Glutamatergic neuron (in vitro differentiated cells): ENCODE results near the gene UBE2L5. TPM values are rescaled to one million over a fixed set of nuclear protein-coding genes. Genes with fewer than 3 reads are reported as not detected.
"Not testable (repeated sequence)": the region's sequence is repeated elsewhere in the genome, so short reads cannot be mapped to it uniquely, and the experiment has no call there.

Experiments used
- DNase-seq: peaks from one replicate; pipeline ENCODE4 v3.0.0; 2022
- H3K27ac Mint-ChIP-seq: one replicate; pipeline ENCODE4 v1.8.0; 2020; ENCODE audit warnings: mild to moderate bottlenecking, mixed read lengths, inconsistent platforms; ENCODE audit not compliant: unreplicated experiment
- H3K27me3 Mint-ChIP-seq: one replicate; pipeline ENCODE4 v1.8.0; 2020; ENCODE audit warnings: mild to moderate bottlenecking, moderate library complexity, mixed read lengths, inconsistent platforms; ENCODE audit not compliant: unreplicated experiment
- H3K36me3 Mint-ChIP-seq: one replicate; pipeline ENCODE4 v1.8.0; 2020; ENCODE audit warnings: mild to moderate bottlenecking, mixed read lengths, inconsistent platforms; ENCODE audit not compliant: unreplicated experiment
- H3K4me1 Mint-ChIP-seq: one replicate; pipeline ENCODE4 v1.8.0; 2020; ENCODE audit warnings: mild to moderate bottlenecking, low read depth, mixed read lengths, inconsistent platforms; ENCODE audit not compliant: unreplicated experiment
- H3K4me3 Mint-ChIP-seq: one replicate; pipeline ENCODE4 v1.8.0; 2020; ENCODE audit warnings: mild to moderate bottlenecking, mixed read lengths, inconsistent platforms; ENCODE audit not compliant: unreplicated experiment
- H3K9me3 Mint-ChIP-seq: one replicate; pipeline ENCODE4 v1.8.0; 2020; ENCODE audit warnings: mild to moderate bottlenecking, moderate library complexity, mixed read lengths, inconsistent platforms; ENCODE audit not compliant: unreplicated experiment
- total RNA-seq: library from RNA; stranded (reverse); fragmentation: NEBNext Ultra II Directional; extraction: Animal tissue kit (Norgen Biotek cat#: 25700); gene quantifications from one replicate; pipeline ENCODE4 v1.2.1, GENCODE V29; 2021; ENCODE audit not compliant: unreplicated experiment
- TF ChIP-seq, protein P1 (sequence below): fragments of 200-600 bp; sonication (generic); IDR thresholded peaks from one replicate; pipeline ENCODE4 v1.5.0; 2021; ENCODE audit not compliant: partially characterized antibody, unreplicated experiment

Gene UBE2L5
- total RNA-seq, 1 donor from 2014 or later: not detected

DNA sequence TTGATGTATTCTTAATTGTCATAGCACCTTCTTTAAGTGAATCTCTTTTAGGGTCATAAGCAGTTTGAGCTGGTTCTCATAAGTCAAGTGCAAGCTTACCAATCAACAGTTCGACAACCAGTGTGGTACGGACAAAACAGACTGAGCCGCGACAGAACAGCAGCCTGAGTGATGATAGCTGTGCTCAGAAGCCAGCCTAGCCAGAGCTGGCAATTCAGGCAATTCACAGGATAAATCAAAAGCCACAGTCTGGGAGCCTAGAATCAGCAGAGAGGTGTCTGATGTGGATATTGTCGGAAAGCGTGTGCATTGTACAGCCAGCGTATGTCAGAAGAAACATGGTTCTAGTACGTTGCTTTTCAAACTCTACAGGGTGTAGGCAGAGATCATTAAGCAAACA lies 14.9 kb downstream of the UBE2L5 start:
- H3K9me3 Mint-ChIP-seq: no peaks in the 10 kb centered on the region
- no peaks in the 10 kb centered on the region for H3K27me3 Mint-ChIP-seq
- no peak overlapping the region for H3K27ac Mint-ChIP-seq
- no peaks in the 10 kb centered on the region for H3K4me1 Mint-ChIP-seq
- H3K4me3 Mint-ChIP-seq: no peak overlapping the region
- H3K36me3 Mint-ChIP-seq: no peaks in the 10 kb centered on the region
- TF ChIP-seq, protein P1, sequence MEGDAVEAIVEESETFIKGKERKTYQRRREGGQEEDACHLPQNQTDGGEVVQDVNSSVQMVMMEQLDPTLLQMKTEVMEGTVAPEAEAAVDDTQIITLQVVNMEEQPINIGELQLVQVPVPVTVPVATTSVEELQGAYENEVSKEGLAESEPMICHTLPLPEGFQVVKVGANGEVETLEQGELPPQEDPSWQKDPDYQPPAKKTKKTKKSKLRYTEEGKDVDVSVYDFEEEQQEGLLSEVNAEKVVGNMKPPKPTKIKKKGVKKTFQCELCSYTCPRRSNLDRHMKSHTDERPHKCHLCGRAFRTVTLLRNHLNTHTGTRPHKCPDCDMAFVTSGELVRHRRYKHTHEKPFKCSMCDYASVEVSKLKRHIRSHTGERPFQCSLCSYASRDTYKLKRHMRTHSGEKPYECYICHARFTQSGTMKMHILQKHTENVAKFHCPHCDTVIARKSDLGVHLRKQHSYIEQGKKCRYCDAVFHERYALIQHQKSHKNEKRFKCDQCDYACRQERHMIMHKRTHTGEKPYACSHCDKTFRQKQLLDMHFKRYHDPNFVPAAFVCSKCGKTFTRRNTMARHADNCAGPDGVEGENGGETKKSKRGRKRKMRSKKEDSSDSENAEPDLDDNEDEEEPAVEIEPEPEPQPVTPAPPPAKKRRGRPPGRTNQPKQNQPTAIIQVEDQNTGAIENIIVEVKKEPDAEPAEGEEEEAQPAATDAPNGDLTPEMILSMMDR: no peak
- DNase-seq: no peak

DNA sequence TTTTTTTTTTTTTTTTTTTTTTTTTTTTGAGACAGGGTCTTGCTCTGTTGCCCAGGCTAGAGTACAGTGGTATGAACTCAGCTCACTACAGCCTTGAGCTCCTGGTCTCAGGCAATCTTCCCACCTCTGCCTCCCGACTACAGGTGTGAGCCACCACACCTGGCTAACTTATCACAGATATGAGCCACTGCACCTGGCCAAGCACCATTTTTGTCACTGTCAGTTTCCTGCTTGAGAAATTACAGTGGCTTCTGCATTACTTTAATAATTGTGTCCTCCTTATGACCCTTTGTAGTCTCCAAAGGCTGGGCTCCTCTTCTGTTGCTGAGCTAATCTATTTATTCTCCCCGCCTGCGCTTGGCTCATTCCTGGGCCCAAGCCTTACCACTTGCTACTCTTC lies 16.0 kb downstream of the UBE2L5 start:
- no peaks in the 10 kb centered on the region for H3K27me3 Mint-ChIP-seq
- no peak for DNase-seq
- no peaks in the 10 kb centered on the region for H3K36me3 Mint-ChIP-seq
- TF ChIP-seq, protein P1: no peak
- no peak overlapping the region for H3K4me3 Mint-ChIP-seq
- H3K4me1 Mint-ChIP-seq: peaks cover 3% of the 10 kb centered on the region
- no peaks in the 10 kb centered on the region for H3K9me3 Mint-ChIP-seq
- no peak overlapping the region for H3K27ac Mint-ChIP-seq

DNA sequence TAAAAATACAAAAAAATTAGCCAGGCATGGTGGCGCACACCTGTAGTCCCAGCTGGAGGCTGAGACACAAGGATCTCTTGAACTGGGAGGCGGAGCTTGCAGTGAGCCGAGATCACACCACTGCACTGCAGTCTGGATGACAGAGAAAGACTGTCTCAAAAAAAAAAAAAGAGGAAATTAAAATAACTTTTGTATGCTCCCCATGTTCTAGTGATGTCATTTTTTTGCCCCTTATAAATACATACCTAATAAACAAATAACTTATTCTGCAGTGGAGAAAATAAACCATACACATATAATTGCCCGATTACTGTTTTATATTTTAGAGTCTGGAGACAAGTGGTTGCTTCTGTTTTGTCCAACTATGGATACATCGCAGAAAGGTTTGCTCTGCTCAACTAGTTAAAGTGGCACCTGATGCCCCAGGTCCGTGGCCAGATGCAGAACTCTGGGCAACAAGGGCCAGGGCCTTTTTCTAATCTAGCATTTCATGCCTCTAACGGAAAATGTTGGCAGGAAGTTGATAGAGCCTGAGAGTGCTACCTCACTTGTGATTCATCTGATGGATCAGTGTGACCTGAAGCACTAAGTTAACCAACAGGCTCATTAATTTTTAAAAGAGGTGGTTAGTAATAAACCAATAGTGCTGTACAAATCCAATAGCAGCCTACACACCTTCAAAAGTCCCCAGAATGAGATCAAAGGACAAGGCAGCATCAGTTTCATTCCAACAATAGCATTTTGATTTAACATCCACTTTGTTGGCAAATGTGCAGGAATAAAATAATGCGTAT lies 18.8 kb downstream of the UBE2L5 start:
- Mint-ChIP-seq H3K4me1 (peaks cover 13% of the 10 kb centered on the region), H3K4me3 (no peak overlapping the region), H3K36me3 (no peaks in the 10 kb centered on the region), H3K27ac (no peak overlapping the region), H3K9me3 (no peaks in the 10 kb centered on the region), H3K27me3 (peaks cover 7% of the 10 kb centered on the region)
- TF ChIP-seq, protein P1: no peak
- DNase-seq: no peak

DNA sequence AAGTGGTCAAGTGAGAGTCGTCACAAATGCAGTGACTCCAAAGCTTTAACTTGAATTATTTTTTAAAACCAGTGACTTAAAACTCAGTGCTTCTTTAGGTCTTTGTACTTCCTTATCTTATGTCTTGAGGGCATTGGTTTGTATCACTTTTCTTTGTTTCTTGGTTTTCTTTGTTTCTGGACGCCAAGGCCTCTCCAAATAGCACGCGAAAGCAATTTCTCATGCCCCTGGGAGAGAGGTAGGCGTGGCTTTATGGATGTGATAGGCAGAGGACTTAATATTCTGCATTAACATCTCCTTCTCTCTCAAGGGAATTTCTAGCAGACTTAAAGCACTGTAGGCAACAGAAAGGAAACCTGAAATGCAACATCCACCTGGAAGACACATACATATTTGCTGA lies 20.6 kb downstream of the UBE2L5 start:
- TF ChIP-seq, protein P1: no peak
- Mint-ChIP-seq H3K9me3 (no peaks in the 10 kb centered on the region), H3K4me3 (no peak overlapping the region), H3K36me3 (no peaks in the 10 kb centered on the region), H3K4me1 (peaks cover 16% of the 10 kb centered on the region), H3K27me3 (peaks cover 10% of the 10 kb centered on the region), H3K27ac (peak overlapping the region; percentile 23)
- DNase-seq: no peak

DNA sequence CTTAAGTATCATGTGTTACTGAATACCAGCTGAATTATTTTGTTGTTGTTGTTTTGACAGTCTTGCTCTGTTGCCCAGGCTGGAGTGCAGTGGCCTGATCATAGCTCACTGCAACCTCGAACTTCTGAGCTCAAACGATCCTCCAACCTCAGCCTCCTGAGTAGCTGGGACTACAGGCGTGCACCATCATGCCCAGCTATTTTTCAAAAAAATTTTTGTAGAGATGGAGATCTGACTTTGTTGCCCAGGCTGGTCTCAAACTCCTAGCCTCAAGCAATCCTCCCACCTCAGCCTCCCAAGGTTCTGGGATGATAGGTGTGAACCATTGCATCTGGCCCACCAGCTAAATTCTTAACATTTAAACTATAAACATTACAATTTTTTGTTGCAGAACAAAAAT lies 21.2 kb downstream of the UBE2L5 start:
- not testable (repeated sequence) for H3K27ac Mint-ChIP-seq, H3K36me3 Mint-ChIP-seq, DNase-seq, H3K4me3 Mint-ChIP-seq, H3K27me3 Mint-ChIP-seq, H3K9me3 Mint-ChIP-seq
- H3K4me1 Mint-ChIP-seq: peaks cover 16% of the 10 kb centered on the region
